Measurements from ENCODE around the gene NXPH4.

NXPH4 gene

DNA sequence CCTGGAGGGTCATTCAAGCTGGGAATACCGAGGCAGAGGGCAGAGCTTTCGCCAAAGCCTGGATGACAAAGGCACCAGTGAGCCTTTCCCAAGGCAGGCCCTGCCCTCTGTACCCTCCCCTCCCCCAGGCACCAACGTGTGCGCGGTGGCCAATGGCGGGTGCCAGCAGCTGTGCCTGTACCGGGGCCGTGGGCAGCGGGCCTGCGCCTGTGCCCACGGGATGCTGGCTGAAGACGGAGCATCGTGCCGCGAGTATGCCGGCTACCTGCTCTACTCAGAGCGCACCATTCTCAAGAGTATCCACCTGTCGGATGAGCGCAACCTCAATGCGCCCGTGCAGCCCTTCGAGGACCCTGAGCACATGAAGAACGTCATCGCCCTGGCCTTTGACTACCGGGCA, 31.2 kb upstream of the NXPH4 start:
- no peak for DNase-seq

DNA sequence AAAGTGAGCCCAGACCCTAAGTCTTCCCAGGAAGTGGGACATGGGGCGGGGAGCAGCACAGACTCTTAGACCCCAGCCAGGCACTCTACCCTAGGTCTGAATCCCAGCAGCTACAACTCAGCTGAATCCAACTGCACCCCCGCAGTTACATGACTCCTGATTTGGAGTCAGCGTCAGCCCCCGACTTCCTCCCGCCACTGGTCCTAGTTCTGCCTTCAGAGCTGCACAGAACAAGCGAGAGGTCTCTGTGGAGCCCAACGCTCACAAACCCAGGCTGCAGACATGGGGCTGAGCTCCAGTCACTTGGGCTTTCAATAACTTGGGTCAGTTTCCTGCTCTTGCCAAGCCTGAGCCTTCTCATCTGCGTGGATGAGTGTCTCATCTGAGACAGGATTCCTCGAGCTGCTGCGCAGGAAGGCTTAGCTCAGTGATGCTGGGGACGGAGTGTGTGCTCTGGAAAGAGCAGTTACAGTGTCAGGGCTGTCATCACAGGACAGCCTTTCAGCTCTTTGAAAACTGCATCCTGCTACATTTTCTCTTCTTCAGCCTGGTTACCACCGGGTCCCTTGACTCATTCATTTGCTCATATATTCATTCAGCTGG, 30.6 kb upstream of the NXPH4 start:
- DNase-seq: no peak

DNA sequence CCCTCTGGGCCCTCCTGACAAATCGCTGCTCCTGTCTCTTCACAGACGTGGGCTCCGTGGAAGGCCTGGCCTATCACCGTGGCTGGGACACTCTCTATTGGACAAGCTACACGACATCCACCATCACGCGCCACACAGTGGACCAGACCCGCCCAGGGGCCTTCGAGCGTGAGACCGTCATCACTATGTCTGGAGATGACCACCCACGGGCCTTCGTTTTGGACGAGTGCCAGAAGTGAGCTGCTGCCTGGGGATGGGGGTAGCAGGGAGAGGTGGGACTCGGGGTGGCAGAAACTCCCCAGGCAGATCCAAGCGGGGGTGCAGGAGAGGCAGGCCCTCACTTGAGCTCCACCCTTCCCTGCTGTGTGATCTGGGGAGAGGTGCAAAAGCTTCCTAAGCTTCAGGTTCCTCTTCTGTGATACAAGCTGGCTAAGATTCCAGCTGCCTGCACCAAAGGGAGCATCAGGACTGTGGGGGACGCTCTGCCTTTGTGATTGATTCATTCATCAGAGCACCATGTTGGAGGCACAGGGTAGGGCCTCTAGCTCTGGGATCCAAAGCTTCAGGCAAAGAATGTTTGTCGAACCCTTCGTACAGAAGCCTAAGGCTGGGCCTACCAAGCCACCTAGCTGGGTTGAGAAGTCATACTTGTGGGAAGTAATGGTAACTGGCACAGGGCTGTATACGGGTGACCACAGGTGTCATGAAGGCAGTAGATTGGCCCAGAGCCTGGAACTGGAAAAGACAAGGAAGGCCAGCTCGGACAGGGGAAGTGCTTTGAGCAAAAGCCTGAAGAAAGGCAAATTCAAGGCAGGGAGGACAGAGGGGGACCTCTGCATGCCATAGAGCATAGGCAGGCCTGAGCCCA, 29.1 kb upstream of the NXPH4 start:
- no peak for DNase-seq

DNA sequence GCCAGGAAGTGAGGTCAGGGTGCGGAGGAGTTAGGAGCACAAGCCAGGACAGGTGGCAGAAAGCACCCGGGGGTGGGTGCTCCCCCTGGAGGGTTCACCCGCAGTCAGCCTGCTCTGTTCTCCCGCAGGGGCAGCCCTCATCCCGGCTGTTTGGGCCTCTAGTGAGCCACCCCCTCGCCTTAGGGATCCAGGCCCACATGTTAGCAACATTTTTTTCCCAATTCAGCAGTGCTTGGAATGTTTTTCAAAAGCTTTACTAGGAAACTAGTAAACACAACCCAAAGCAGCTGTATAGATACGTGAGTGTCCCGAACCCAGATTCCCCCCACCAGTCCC, 28.5 kb upstream of the NXPH4 start:
- DNase-seq: no peak

DNA sequence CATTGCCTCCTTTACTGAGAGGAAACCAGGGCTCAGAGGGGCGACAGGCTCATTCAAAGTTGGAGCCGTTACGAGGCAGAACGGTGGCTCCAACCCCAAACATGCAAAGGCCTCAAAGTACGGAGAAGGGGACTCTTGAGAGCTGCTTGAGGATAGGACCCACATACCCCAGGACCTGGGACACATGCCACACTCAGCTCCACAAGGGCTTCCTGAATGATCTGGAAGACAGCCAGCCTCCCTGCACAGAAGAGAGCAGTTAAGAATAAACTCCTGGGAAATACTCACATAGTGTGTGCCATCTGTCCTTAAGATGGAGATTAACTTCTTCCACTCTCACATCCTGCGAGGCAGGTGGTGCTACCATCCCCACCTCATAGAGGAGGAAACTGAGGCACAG, 26.6 kb upstream of the NXPH4 start:
- no peak for DNase-seq

DNA sequence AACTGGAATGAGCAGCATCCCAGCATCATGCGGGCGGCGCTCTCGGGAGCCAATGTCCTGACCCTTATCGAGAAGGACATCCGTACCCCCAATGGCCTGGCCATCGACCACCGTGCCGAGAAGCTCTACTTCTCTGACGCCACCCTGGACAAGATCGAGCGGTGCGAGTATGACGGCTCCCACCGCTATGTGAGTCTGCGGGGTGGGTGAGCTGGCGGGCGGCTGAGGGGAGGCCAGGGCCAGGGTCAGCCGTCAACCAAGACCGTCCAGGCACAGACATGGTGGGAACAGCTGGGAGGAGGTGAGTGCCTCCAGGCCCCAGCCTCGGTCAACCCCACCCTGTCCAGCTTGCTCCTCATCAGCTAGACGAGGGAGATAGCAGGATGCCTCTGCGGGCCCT, 25.8 kb upstream of the NXPH4 start:
- no peak for DNase-seq

DNA sequence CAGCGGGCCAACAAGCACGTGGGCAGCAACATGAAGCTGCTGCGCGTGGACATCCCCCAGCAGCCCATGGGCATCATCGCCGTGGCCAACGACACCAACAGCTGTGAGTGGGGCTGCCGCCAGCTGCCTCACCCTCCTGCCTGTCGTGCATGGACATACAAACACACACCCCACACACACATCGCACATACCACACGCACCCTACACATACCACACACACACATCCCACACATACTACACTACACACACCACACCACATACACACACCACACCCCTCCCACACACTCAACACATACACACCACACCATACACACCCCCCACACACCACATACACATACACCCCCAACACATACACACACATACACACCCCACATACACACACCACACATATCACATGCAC, 25.2 kb upstream of the NXPH4 start:
- DNase-seq: no peak

DNA sequence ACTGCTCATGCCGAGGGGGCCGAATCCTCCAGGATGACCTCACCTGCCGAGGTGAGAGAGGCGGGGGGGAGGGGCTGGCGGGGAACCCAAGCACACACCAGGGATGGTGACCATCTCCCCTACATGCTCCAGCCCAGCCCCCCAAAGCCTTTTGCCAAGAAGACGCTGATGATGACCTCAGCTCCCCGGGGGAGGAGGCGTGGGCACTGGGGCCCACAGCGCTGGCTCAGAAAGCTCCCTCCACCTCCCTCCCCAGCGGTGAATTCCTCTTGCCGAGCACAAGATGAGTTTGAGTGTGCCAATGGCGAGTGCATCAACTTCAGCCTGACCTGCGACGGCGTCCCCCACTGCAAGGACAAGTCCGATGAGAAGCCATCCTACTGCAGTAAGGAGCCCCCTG, 23.7 kb upstream of the NXPH4 start:
- no peak for DNase-seq

DNA sequence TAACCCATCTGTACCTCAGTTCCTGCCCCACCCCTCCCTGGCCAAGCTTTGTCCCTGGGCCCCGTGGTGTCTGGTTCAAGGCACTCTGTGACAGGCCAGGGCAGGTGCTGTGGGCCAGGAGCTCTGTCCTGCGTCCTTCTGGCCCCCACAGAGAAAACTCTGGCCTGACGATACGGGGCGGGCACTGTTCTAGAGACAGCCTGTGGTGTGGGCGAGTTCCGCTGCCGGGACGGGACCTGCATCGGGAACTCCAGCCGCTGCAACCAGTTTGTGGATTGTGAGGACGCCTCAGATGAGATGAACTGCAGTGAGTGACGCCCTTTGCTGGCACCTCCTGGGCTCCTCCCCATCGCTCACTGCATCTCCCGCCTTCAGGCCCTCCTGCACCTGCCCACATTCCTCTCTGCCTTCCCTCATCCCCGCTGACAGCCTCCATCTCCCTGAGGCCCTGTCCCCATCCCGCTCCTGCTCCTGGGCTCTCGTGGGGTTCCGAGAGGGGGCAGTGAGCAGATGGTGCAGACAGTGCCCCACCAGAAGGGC, 22.8 kb upstream of the NXPH4 start:
- DNase-seq: no peak

DNA sequence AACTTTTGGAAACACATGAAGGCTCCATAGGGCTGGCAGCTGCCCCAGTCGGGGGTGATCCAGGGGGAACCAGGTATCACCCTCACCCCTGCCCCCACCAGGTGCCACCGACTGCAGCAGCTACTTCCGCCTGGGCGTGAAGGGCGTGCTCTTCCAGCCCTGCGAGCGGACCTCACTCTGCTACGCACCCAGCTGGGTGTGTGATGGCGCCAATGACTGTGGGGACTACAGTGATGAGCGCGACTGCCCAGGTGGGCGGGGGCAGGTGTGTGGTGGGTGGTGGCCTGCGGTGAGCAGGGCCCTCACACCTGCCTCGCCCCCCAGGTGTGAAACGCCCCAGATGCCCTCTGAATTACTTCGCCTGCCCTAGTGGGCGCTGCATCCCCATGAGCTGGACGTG, 22.3 kb upstream of the NXPH4 start:
- no peak for DNase-seq

DNA sequence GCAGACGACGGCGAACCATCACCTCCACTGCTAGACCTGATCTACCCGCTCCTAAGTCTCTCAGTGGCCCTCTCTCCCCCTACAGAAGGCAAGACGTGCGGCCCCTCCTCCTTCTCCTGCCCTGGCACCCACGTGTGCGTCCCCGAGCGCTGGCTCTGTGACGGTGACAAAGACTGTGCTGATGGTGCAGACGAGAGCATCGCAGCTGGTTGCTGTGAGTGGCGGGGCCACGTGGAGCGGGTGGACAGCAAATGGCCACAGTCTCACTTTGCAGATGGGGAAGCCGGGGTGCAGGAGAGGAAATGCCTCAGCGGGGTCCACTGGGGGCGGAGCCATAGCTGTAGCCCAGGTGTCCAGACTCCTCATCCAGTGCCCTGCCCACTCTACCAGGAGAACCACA, 21.4 kb upstream of the NXPH4 start:
- no peak for DNase-seq

DNA sequence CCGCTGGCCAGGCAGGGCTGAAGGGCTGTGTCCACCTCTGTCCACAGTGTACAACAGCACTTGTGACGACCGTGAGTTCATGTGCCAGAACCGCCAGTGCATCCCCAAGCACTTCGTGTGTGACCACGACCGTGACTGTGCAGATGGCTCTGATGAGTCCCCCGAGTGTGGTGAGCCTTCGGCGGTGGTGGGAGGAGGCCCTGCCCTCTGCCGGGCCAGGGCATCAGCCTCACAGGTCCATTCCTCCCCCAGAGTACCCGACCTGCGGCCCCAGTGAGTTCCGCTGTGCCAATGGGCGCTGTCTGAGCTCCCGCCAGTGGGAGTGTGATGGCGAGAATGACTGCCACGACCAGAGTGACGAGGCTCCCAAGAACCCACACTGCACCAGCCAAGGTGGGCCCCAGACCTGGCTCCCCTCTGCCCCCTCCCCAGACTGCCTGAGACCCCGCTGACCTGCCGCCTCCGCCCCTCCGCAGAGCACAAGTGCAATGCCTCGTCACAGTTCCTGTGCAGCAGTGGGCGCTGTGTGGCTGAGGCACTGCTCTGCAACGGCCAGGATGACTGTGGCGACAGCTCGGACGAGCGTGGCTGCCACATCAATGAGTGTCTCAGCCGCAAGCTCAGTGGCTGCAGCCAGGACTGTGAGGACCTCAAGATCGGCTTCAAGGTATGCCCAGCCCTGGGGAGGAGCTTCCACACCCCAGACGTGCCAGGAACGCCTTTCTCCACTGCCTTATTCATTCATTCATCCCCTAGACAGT, 20.8 kb upstream of the NXPH4 start:
- DNase-seq: no peak

DNA sequence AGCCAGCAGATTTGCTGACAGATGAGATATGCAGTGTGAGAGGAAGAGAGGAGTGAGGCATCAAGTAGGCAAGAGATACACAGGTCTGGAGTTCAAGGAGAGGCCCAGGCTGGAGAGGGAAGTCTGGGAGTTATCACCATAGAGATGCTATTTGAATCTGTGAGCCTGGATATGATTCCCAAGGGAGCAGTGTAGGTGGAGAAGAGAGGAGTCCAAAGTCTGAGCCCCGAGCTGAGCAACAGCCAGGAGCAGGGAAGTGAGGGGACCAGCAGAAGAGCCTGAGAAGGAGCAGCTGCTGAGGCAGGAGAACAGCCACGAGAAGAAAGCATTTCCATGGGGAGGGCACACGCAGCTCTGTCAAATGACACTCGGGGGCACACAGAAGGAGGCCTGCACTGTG, 20.2 kb upstream of the NXPH4 start:
- DNase-seq: no peak

DNA sequence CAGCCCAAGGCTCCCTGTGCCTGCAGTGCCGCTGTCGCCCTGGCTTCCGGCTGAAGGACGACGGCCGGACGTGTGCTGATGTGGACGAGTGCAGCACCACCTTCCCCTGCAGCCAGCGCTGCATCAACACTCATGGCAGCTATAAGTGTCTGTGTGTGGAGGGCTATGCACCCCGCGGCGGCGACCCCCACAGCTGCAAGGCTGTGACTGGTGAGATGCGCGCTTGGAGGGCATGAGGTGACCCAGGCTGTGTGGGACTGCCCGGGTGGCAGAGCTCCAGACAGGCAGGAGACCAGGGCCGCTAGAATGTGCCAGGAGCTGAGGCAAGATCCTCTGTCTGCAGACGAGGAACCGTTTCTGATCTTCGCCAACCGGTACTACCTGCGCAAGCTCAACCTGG, 19.6 kb upstream of the NXPH4 start:
- DNase-seq: no peak

DNA sequence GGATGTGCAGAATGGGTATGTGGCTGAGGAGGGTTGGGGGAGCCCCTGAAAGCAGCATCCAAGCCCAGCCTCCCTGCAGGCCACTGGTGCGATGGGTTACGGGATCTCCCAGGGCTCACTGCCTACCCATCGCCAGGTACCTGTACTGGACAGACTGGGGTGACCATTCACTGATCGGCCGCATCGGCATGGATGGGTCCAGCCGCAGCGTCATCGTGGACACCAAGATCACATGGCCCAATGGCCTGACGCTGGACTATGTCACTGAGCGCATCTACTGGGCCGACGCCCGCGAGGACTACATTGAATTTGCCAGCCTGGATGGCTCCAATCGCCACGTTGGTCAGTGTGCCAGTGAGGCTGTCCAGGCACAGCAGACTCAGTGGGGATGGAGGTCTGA, 18.3 kb upstream of the NXPH4 start:
- no peak for DNase-seq

DNA sequence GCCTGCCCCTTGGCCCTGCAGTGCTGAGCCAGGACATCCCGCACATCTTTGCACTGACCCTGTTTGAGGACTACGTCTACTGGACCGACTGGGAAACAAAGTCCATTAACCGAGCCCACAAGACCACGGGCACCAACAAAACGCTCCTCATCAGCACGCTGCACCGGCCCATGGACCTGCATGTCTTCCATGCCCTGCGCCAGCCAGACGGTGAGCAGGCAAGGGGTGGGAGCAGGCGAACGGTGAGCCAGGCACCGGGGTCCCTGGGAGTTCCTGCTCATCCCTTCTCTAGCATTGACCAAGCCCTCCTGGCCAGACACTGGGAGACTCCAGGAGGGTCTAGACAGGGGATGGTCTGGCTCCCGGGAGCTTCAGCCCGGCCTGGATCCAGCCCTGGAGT, 17.4 kb upstream of the NXPH4 start:
- no peak for DNase-seq

DNA sequence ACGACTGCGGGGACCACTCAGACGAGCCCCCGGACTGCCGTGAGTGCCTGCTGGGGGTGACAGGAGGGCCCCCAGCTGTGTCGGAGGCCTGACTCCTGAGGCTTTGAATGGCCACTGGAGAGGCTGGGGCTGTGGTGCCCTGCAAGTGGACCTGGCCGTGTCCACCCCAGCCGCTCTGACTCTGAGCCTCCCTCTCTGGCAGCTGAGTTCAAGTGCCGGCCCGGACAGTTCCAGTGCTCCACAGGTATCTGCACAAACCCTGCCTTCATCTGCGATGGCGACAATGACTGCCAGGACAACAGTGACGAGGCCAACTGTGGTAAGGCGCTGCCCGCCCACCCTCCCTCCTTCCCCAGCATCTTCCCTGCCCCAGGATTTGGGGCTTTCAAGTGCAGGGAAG, 16.1 kb upstream of the NXPH4 start:
- DNase-seq: no peak

DNA sequence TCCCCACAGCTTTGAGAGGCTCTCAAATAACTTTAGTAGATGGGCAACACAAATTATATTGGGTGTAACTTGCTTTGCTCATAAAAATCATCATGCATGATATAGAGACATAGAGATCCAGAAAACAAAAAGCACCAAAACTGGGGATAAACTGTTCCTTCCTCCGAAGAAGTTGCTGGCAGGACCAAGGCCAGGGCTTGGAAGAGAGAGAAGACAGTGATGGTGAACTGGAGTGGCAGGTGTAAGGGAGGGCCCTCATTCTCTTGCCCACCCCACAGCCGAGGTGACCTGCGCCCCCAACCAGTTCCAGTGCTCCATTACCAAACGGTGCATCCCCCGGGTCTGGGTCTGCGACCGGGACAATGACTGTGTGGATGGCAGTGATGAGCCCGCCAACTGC, 15.4 kb upstream of the NXPH4 start:
- no peak for DNase-seq

DNA sequence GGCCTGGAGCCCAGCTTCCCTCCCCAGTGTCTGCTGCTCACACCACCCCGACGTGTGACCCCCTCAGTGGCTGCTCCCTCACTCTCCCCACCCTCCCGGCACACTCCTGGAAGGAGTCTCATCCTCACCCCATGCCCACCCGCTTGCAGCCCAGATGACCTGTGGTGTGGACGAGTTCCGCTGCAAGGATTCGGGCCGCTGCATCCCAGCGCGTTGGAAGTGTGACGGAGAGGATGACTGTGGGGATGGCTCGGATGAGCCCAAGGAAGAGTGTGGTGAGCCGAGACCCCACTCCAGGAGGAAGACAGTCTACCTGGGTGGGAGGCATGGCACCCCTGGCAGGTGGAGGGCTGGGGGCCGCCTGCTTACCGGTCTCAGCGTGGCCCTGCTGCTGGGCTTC, 15.0 kb upstream of the NXPH4 start:
- no peak for DNase-seq

DNA sequence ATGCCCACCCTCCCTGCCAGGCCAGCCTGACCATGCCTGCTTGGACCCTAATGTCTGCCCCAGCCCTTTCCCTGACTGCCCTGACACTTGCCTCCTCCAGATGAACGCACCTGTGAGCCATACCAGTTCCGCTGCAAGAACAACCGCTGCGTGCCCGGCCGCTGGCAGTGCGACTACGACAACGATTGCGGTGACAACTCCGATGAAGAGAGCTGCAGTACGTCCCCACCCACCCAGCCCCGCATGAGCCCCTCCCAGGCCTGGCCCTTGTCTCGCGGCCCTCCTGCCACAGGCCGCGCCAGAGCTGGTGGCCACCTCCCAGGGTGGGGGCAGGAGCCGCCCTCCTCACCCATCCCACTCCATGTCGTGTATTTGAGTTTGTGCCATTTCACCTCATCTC, 14.3 kb upstream of the NXPH4 start:
- DNase-seq: no peak

DNA sequence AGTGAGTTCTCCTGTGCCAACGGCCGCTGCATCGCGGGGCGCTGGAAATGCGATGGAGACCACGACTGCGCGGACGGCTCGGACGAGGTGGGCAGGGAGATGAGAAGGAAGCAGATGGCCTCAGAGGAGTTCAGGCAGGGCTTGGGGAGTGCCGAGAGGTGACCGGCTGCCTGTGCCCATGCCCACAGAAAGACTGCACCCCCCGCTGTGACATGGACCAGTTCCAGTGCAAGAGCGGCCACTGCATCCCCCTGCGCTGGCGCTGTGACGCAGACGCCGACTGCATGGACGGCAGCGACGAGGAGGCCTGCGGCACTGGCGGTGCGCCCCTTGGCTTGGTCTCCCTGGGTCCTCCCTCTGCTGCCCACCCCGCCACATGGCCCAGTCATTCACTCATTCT, 13.4 kb upstream of the NXPH4 start:
- no peak for DNase-seq

DNA sequence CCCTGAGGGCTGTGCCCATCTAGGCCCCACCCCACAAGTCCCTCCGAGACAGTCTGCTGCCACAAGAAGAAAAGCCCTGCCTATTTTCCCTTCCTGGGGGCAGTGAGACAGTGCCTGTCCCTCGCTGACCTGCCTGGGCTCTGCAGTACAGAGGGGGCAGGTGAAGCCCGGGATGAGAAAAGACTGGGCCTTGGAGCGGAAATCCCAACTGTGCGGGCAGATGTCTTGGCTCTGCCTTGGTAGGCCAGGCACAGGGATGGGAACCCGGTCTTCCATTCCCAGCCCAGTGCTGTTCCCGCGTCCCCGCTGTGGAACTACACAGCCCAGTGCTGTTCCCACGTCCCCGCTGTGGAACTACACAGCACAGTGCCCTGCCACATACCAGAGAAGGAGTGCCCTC, 12.8 kb upstream of the NXPH4 start:
- DNase-seq: no peak

DNA sequence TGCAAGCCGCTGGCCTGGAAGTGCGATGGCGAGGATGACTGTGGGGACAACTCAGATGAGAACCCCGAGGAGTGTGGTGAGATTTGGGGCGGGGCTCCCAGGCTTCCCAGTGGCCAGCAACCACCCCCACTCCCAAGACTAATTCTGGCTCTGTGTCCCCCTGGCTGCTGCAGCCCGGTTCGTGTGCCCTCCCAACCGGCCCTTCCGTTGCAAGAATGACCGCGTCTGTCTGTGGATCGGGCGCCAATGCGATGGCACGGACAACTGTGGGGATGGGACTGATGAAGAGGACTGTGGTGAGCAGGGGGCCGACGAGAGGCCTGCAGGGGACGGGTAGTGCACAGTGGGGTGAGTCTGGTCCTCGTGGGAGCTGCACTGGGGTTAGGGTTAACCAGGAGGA, 12.1 kb upstream of the NXPH4 start:
- DNase-seq: no peak

DNA sequence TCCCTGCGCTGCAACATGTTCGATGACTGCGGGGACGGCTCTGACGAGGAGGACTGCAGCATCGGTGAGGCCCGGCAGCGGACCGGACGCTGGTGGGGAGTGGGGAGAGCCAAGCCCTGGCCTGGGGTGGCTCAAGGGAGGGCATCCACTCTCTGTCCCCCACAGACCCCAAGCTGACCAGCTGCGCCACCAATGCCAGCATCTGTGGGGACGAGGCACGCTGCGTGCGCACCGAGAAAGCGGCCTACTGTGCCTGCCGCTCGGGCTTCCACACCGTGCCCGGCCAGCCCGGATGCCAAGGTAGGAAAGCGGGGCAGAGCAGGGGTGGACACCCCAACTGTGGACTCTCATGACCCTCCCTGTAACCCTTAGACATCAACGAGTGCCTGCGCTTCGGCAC, 11.4 kb upstream of the NXPH4 start:
- DNase-seq: no peak
